DND-41 (cell line): ENCODE results near the gene EGFLAM.

ENCODE experiments used
- CTCF ChIP-seq: IDR thresholded peaks from 2 replicates; pipeline ENCODE4 v1.5.1; 2012; ENCODE audit warnings: borderline replicate concordance, low read length, moderate library complexity, mild to moderate bottlenecking; ENCODE audit not compliant: poor library complexity, severe bottlenecking; ENCODE audit errors: extremely low read depth
- EZH2 ChIP-seq: IDR thresholded peaks from 3 replicates; pipeline ENCODE4 v1.6.1; 2012; ENCODE audit warnings: borderline replicate concordance, low read depth, mild to moderate bottlenecking, moderate library complexity, low read length, inconsistent platforms; ENCODE audit not compliant: severe bottlenecking

GRCh38 chr5:38417658-38418017, 159.3 kb downstream of the EGFLAM start:
- TF ChIP-seq CTCF = no peak
- TF ChIP-seq EZH2 = no peak
